MM.1S (cell line): Measurements from ENCODE around the gene UST.

Experiments used
- DNase-seq: peaks from one replicate; pipeline ENCODE4 v3.0.0-alpha.2; 2015
- H2AFZ ChIP-seq: fragments of 300-600 bp; sonication (generic); 2 replicates; pipeline ENCODE4 v1.6.0; 2016; ENCODE audit warnings: antibody characterized with exemption, low read length
- H3F3A ChIP-seq: fragments of 300-600 bp; sonication (generic); 2 replicates; pipeline ENCODE4 v1.6.1; 2016; ENCODE audit warnings: mild to moderate bottlenecking, antibody characterized with exemption, low read length, moderate library complexity, mixed read lengths; ENCODE audit not compliant: insufficient read depth
- H3K27ac ChIP-seq: fragments of 300-600 bp; sonication (generic); 2 replicates; pipeline ENCODE4 v1.5.1; 2016; ENCODE audit warnings: mild to moderate bottlenecking, low read length
- H3K27me3 ChIP-seq: fragments of 300-600 bp; sonication (generic); replicated peaks from 2 replicates; pipeline ENCODE4 v1.6.0; 2016; ENCODE audit warnings: low read length; ENCODE audit not compliant: insufficient read depth
- H3K36me3 ChIP-seq: fragments of 300-600 bp; sonication (generic); replicated peaks from 2 replicates; pipeline ENCODE4 v1.6.1; 2016; ENCODE audit warnings: mild to moderate bottlenecking, low read length, mixed read lengths; ENCODE audit not compliant: insufficient read depth
- H3K4me1 ChIP-seq: fragments of 300-600 bp; sonication (generic); 2 replicates; pipeline ENCODE4 v1.6.1; 2016; ENCODE audit warnings: low read length, mixed read lengths
- H3K4me2 ChIP-seq: fragments of 300-600 bp; sonication (generic); 2 replicates; pipeline ENCODE4 v1.6.0; 2016; ENCODE audit warnings: low read depth, low read length
- H3K4me3 ChIP-seq: fragments of 300-600 bp; sonication (generic); 2 replicates; pipeline ENCODE4 v1.5.1; 2016; ENCODE audit warnings: low read length, mixed read lengths
- H3K79me2 ChIP-seq: fragments of 300-600 bp; sonication (generic); 2 replicates; pipeline ENCODE4 v1.6.1; 2016; ENCODE audit warnings: mixed run types, low read length, mixed read lengths
- H3K9ac ChIP-seq: fragments of 300-600 bp; sonication (generic); 2 replicates; pipeline ENCODE4 v1.6.1; 2016; ENCODE audit warnings: low read length, mixed read lengths
- H3K9me2 ChIP-seq: fragments of 300-600 bp; sonication (generic); replicated peaks from 2 replicates; pipeline ENCODE4 v1.6.1; 2016; ENCODE audit warnings: mild to moderate bottlenecking, low read length, mixed read lengths; ENCODE audit not compliant: insufficient read depth
- H3K9me3 ChIP-seq: fragments of 300-600 bp; sonication (generic); replicated peaks from 2 replicates; pipeline ENCODE4 v1.6.1; 2016; ENCODE audit warnings: mild to moderate bottlenecking, low read length, mixed read lengths; ENCODE audit not compliant: insufficient read depth
- H4K20me1 ChIP-seq: fragments of 300-600 bp; sonication (generic); 2 replicates; pipeline ENCODE4 v1.6.1; 2016; ENCODE audit warnings: mild to moderate bottlenecking, low read length, moderate library complexity, mixed read lengths; ENCODE audit not compliant: insufficient read depth
- CTCF ChIP-seq: fragments of 300-600 bp; sonication (generic); IDR thresholded peaks from 2 replicates; pipeline ENCODE4 v1.5.1; 2016; ENCODE audit warnings: antibody characterized with exemption, low read length, mixed read lengths
- EZH2 ChIP-seq: fragments of 300-600 bp; sonication (generic); optimal IDR thresholded peaks from 2 replicates; pipeline ENCODE3; 2017; ENCODE audit warnings: low read depth, mild to moderate bottlenecking, antibody characterized with exemption, low read length, mixed read lengths
- EZH2phosphoT487 ChIP-seq: fragments of 300-600 bp; sonication (generic); IDR thresholded peaks from 2 replicates; pipeline ENCODE4 v1.6.1; 2018; ENCODE audit warnings: antibody characterized with exemption, low read length

The UST gene

GRCh38 chr6:149041953-149042352 lies 295.1 kb downstream of the UST start:
- Histone ChIP-seq H3K4me3 (no peak overlapping the region), H3K36me3 (no peaks in the 10 kb centered on the region), H3K79me2 (no peaks in the 10 kb centered on the region), H3K9ac (no peak overlapping the region), H3K9me2 (no peaks in the 10 kb centered on the region), H3K27ac (no peak overlapping the region), H3K9me3 (no peaks in the 10 kb centered on the region), H4K20me1 (no peaks in the 10 kb centered on the region), H2AFZ (no peak overlapping the region), H3F3A (no peaks in the 10 kb centered on the region), H3K4me1 (peaks cover 7% of the 10 kb centered on the region), H3K4me2 (no peak overlapping the region), H3K27me3 (no peaks in the 10 kb centered on the region)
- TF ChIP-seq EZH2phosphoT487 (no peak), EZH2 (no peak), CTCF (no peak)
- no peak for DNase-seq

- no peaks in the 10 kb centered on the region for H3K36me3 ChIP-seq
- H3K27ac ChIP-seq: no peak overlapping the region
- H3K9ac ChIP-seq: no peak overlapping the region
- H3K4me2 ChIP-seq: no peak overlapping the region
- no peak overlapping the region for H2AFZ ChIP-seq
- peaks cover 11% of the 10 kb centered on the region for H3K4me1 ChIP-seq
- no peak for DNase-seq
- no peaks in the 10 kb centered on the region for H3K79me2 ChIP-seq
- H3K9me2 ChIP-seq: no peaks in the 10 kb centered on the region
- no peak overlapping the region for H3K4me3 ChIP-seq
- no peaks in the 10 kb centered on the region for H3K27me3 ChIP-seq
- no peaks in the 10 kb centered on the region for H3K9me3 ChIP-seq
- TF ChIP-seq EZH2: no peak
- peak; percentile 28 for TF ChIP-seq CTCF
- no peaks in the 10 kb centered on the region for H3F3A ChIP-seq
- H4K20me1 ChIP-seq: no peaks in the 10 kb centered on the region
Observed at GRCh38 chr6:149043476-149044130, 296.8 kb downstream of the UST start.

GRCh38 chr6:149044528-149044927 lies 297.7 kb downstream of the UST start:
- Histone ChIP-seq H3K4me2 (no peak overlapping the region), H3K4me1 (peaks cover 11% of the 10 kb centered on the region), H3K4me3 (no peak overlapping the region)

More at GRCh38 chr6:149044528-149044927, 297.7 kb downstream of the UST start:
- Histone ChIP-seq H3K9me3 (no peaks in the 10 kb centered on the region), H3K79me2 (no peaks in the 10 kb centered on the region), H2AFZ (no peak overlapping the region), H3K9me2 (no peaks in the 10 kb centered on the region), H4K20me1 (no peaks in the 10 kb centered on the region), H3F3A (no peaks in the 10 kb centered on the region), H3K9ac (no peak overlapping the region), H3K36me3 (no peaks in the 10 kb centered on the region), H3K27me3 (no peaks in the 10 kb centered on the region), H3K27ac (no peak overlapping the region)
- TF ChIP-seq CTCF: no peak
- no peak for TF ChIP-seq EZH2
- no peak for TF ChIP-seq EZH2phosphoT487
- no peak for DNase-seq
